ENCODE results near the gene ARHGEF17. TPM values are rescaled to one million over a fixed set of nuclear protein-coding genes. Genes with fewer than 3 reads are reported as not detected.

ARHGEF17 gene
- total and polyA plus RNA-seq, 10 donors: 5.1 to 48.5 (median 29.0) TPM

GRCh38 chr11:73266646-73267020 is 41.4 kb upstream of the ARHGEF17 start:
- 51 to 85% (median 71%) methylated on average over 4 of the region's 4 CpGs for WGBS, 5 donors
- Histone ChIP-seq H3K9me3 (no peaks in the 10 kb centered on the region), H3K27me3 (replicated peaks in 1 of 7) (peaks cover 0 to 32% (median 9%) of the 10 kb centered on the region in 7 donors), H3K4me1 (peaks cover 5 to 57% (median 35%) of the 10 kb centered on the region in 6 donors), H3K36me3 (no peaks in the 10 kb centered on the region), H3K27ac (peak overlapping the region in 5 of 8 donors; percentile 62 to 78 (median 70)), H3K4me3 (peak overlapping the region in 4 of 8 donors; percentile 42 to 65 (median 51))
- DNase-seq: no peak
- TF ChIP-seq POLR2AphosphoS5 (IDR thresholded peaks at IDR 0.05) (no peak), CTCF (IDR thresholded peaks at IDR 0.05 in 8 of 11, conservative IDR thresholded peaks at IDR 0.05 in 3 of 11) (no peak), POLR2A (IDR thresholded peaks at IDR 0.05) (no peak)
- intact Hi-C loops (cut with DNase I; ENCODE audit: low total_unique reads): no loop called here

GRCh38 chr11:73267122-73267846 is 40.8 kb upstream of the ARHGEF17 start:
- Histone ChIP-seq H3K27ac (peak overlapping the region in 5 of 8 donors; percentile 62 to 78 (median 70)), H3K4me3 (peak overlapping the region in 1 of 8 donors; percentile 65), H3K4me1 (peaks cover 5 to 64% (median 41%) of the 10 kb centered on the region in 6 donors), H3K36me3 (no peaks in the 10 kb centered on the region), H3K27me3 (replicated peaks in 1 of 7) (peaks cover 0 to 32% (median 9%) of the 10 kb centered on the region in 7 donors), H3K9me3 (no peaks in the 10 kb centered on the region)
- TF ChIP-seq CTCF (IDR thresholded peaks at IDR 0.05 in 8 of 11, conservative IDR thresholded peaks at IDR 0.05 in 3 of 11) (no peak), POLR2AphosphoS5 (IDR thresholded peaks at IDR 0.05) (no peak), POLR2A (IDR thresholded peaks at IDR 0.05) (no peak)
- WGBS, 5 donors: 64 to 83% (median 73%) methylated on average over 3 of the region's 3 CpGs
- DNase-seq: no peak
- intact Hi-C loops (cut with DNase I; ENCODE audit: low total_unique reads): no loop called here

GRCh38 chr11:73267906-73268540 is 40.1 kb upstream of the ARHGEF17 start:
- no peak for DNase-seq
- intact Hi-C loops (cut with DNase I; ENCODE audit: low total_unique reads): no loop called here
- WGBS, 5 donors: 68 to 84% (median 77%) methylated on average over 8 of the region's 8 CpGs

DNA sequence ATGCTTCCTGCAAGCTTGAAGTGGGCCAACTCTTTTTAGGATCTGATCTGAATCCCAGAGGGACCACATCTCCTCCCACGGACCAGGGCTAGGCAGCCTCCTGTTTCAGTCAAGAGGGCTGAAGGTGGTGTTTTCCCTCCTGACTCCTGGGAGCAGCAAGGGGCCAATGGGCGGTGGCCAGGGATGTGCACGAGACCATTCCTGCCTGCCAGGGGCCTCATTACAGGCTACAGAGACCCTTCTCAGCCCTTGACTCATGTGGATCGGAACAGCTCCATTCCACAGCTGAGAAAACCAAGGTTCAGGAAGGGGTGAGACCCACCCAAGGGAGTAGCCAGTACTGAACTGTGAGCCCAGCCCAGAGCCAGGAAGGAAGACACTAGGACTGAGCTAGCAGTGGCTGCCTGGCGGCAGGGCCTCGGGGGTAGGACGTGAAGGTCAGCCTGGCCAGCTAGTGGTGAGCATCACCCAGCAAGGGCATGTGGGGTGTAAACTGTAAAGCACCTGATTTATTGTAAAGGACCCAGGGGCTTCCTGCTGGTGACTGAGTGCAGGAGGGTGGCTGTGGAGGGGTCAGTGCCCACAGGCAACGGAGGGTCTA is 39.3 kb upstream of the ARHGEF17 start:
- H3K4me3 ChIP-seq: no peak overlapping the region
- no peaks in the 10 kb centered on the region for H3K9me3 ChIP-seq
- peaks cover 0 to 26% (median 9%) of the 10 kb centered on the region in 7 donors for H3K27me3 ChIP-seq (replicated peaks in 1 of 7)
- H3K36me3 ChIP-seq: no peaks in the 10 kb centered on the region
- TF ChIP-seq CTCF (IDR thresholded peaks at IDR 0.05 in 8 of 11, conservative IDR thresholded peaks at IDR 0.05 in 3 of 11) (no peak), POLR2A (IDR thresholded peaks at IDR 0.05) (no peak), POLR2AphosphoS5 (IDR thresholded peaks at IDR 0.05) (peak; percentile 52 to 71 (median 56))
- intact Hi-C loops (cut with DNase I; ENCODE audit: low total_unique reads): no loop called here
- peaks cover 5 to 78% (median 48%) of the 10 kb centered on the region in 6 donors for H3K4me1 ChIP-seq
- peak overlapping the region in 7 of 8 donors; percentile 0 to 78 (median 67) for H3K27ac ChIP-seq
- no peak for DNase-seq
- WGBS, 5 donors: 68 to 91% (median 82%) methylated on average over 5 to 8 of the region's 8 CpGs

More at GRCh38 chr11:73267906-73268540, 40.1 kb upstream of the ARHGEF17 start:
- peaks cover 0 to 32% (median 9%) of the 10 kb centered on the region in 7 donors for H3K27me3 ChIP-seq (replicated peaks in 1 of 7)
- TF ChIP-seq POLR2A (IDR thresholded peaks at IDR 0.05): no peak
- TF ChIP-seq POLR2AphosphoS5 (IDR thresholded peaks at IDR 0.05): peak in 1 of 3 donors; percentile 56
- peak overlapping the region in 7 of 8 donors; percentile 0 to 78 (median 67) for H3K27ac ChIP-seq
- no peaks in the 10 kb centered on the region for H3K9me3 ChIP-seq
- no peaks in the 10 kb centered on the region for H3K36me3 ChIP-seq
- H3K4me3 ChIP-seq: no peak overlapping the region
- peaks cover 5 to 71% (median 46%) of the 10 kb centered on the region in 6 donors for H3K4me1 ChIP-seq

Measured in spleen (tissue), 11 donors.